Ascending aorta (tissue), 2 donors: ENCODE results near the gene SLC46A1. TPM values are rescaled to one million over a fixed set of nuclear protein-coding genes. Genes with fewer than 3 reads are reported as not detected.
"Not testable (repeated sequence)": the region's sequence is repeated elsewhere in the genome, so short reads cannot be mapped to it uniquely, and the experiment has no call there.

ENCODE experiments used
- DNase-seq, 2 donors: peaks; one replicate each; pipeline ENCODE4 v3.0.0-alpha.2; 2019; ENCODE audit warnings: low spot score in 2 of 2
- H3K27ac ChIP-seq, 2 donors: fragments of 200-600 bp; sonication (generic); one replicate each; pipeline ENCODE4 v1.5.1; 2016 to 2017; ENCODE audit warnings: mild to moderate bottlenecking in 1 of 2
- H3K27me3 ChIP-seq: fragments of 200-600 bp; sonication (generic); one replicate; pipeline ENCODE4 v1.5.1; 2017
- H3K36me3 ChIP-seq, 2 donors: fragments of 200-600 bp; sonication (generic); one replicate each; pipeline ENCODE4 v1.5.1; 2016
- H3K4me1 ChIP-seq, 2 donors: fragments of 200-600 bp; sonication (generic); one replicate each; pipeline ENCODE4 v1.5.1; 2016 to 2017; ENCODE audit warnings: mild to moderate bottlenecking in 1 of 2
- H3K4me3 ChIP-seq, 2 donors: fragments of 200-600 bp; sonication (generic); one replicate each; pipeline ENCODE4 v1.5.1; 2016 to 2017; ENCODE audit warnings: mild to moderate bottlenecking in 1 of 2
- H3K9me3 ChIP-seq, 2 donors: fragments of 200-600 bp; sonication (generic); one replicate each; pipeline ENCODE4 v1.5.1; 2016
- intact Hi-C: fragments of 100-400 bp; cut with DNase I; formaldehyde crosslinking; loops from one replicate; pipeline ENCODE4 v1.15.1; 2023
- total RNA-seq: library from RNA; depleted of rRNA; stranded (reverse); fragments of >200 nt; gene quantifications from one replicate; pipeline ENCODE4 v1.1.0, GENCODE V29; 2016
- TF ChIP-seq, protein P1 (sequence below), 3 experiments: fragments of 200-600 bp in 2 of 3; fragments of 450-650 bp in 1 of 3; sonication (generic) in 2 of 3; IDR thresholded peaks; one replicate each; pipeline ENCODE4 v1.5.1; 2016 to 2019; ENCODE audit warnings: antibody characterized with exemption in 3 of 3, mild to moderate bottlenecking in 1 of 3, moderate library complexity in 1 of 3

The SLC46A1 gene
- total RNA-seq, 1 donor from 2014 or later = 9.7 TPM

DNA sequence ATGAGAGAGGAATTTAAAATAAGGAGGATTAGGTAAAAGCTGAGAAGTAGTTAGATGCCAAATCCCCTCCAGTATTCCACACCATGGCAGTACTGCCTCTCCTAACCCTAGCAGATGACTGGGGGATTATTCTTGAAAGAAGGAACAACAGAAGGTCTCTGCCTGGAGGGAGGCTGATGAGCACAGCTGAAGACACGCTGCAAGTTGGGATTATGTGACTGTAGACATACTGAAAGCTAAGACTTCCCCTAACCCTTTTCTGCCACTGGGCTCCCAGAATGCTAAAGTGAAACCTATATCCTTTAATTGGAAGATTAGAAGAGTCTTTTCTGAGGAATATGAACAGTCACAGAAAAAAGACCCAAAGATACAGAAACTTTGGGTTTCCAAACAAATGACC, 27.7 kb upstream of the SLC46A1 start:
- H3K9me3 ChIP-seq = no peaks in the 10 kb centered on the region
- H3K27ac ChIP-seq = no peak overlapping the region
- no peaks in the 10 kb centered on the region for H3K4me1 ChIP-seq
- no peak for DNase-seq
- no peaks in the 10 kb centered on the region for H3K36me3 ChIP-seq
- intact Hi-C loops = no loop called here
- H3K27me3 ChIP-seq = no peaks in the 10 kb centered on the region
- TF ChIP-seq, protein P1, sequence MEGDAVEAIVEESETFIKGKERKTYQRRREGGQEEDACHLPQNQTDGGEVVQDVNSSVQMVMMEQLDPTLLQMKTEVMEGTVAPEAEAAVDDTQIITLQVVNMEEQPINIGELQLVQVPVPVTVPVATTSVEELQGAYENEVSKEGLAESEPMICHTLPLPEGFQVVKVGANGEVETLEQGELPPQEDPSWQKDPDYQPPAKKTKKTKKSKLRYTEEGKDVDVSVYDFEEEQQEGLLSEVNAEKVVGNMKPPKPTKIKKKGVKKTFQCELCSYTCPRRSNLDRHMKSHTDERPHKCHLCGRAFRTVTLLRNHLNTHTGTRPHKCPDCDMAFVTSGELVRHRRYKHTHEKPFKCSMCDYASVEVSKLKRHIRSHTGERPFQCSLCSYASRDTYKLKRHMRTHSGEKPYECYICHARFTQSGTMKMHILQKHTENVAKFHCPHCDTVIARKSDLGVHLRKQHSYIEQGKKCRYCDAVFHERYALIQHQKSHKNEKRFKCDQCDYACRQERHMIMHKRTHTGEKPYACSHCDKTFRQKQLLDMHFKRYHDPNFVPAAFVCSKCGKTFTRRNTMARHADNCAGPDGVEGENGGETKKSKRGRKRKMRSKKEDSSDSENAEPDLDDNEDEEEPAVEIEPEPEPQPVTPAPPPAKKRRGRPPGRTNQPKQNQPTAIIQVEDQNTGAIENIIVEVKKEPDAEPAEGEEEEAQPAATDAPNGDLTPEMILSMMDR (IDR thresholded peaks at IDR 0.05) = no peak
- H3K4me3 ChIP-seq = no peak overlapping the region

- intact Hi-C loops, H3K4me3 ChIP-seq, H3K27ac ChIP-seq, H3K27me3 ChIP-seq, H3K4me1 ChIP-seq, DNase-seq, H3K36me3 ChIP-seq, H3K9me3 ChIP-seq: not testable (repeated sequence)
These were observed 22.0 kb upstream of the SLC46A1 start for GRCh38 chr17:28427982-28428381.

DNA sequence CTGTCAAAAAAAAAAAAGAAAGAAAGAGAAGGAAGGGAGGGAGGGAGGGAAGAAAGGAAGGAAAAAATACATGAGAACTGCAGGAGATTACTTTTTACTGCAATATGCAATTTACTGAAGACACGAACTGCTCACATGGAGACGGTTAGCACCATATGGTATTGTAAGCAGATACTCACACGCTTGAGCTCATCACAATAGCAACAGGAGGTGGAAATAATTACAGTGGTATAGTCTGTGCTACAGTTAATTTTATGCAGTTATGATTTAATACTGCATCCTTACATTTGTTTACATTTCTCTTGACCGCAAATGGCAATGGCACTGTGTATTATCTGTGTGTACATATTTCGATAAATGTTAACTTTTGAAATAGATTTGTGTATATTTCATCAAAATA, 21.4 kb upstream of the SLC46A1 start:
- no peak for DNase-seq
- Histone ChIP-seq H3K36me3 (no peaks in the 10 kb centered on the region), H3K4me1 (no peaks in the 10 kb centered on the region), H3K9me3 (no peaks in the 10 kb centered on the region), H3K4me3 (no peak overlapping the region), H3K27me3 (no peaks in the 10 kb centered on the region), H3K27ac (no peak overlapping the region)
- intact Hi-C loops = no loop called here
- TF ChIP-seq, protein P1 (IDR thresholded peaks at IDR 0.05) = no peak

- TF ChIP-seq, protein P1 (IDR thresholded peaks at IDR 0.05) = peak in 1 of 3 experiments; percentile 14
- Histone ChIP-seq H3K9me3 (no peaks in the 10 kb centered on the region), H3K4me1 (no peaks in the 10 kb centered on the region), H3K27ac (no peak overlapping the region), H3K36me3 (no peaks in the 10 kb centered on the region), H3K4me3 (no peak overlapping the region), H3K27me3 (no peaks in the 10 kb centered on the region)
- intact Hi-C loops = no loop called here
- DNase-seq = no peak
These were observed 20.1 kb upstream of the SLC46A1 start for GRCh38 chr17:28426081-28426519.

GRCh38 chr17:28425206-28425605, 19.2 kb upstream of the SLC46A1 start:
- Histone ChIP-seq H3K27ac (no peak overlapping the region), H3K4me3 (no peak overlapping the region), H3K4me1 (no peaks in the 10 kb centered on the region), H3K9me3 (no peaks in the 10 kb centered on the region), H3K27me3 (no peaks in the 10 kb centered on the region), H3K36me3 (no peaks in the 10 kb centered on the region)
- intact Hi-C loops = no loop called here
- TF ChIP-seq, protein P1 (IDR thresholded peaks at IDR 0.05) = no peak
- no peak for DNase-seq

DNA sequence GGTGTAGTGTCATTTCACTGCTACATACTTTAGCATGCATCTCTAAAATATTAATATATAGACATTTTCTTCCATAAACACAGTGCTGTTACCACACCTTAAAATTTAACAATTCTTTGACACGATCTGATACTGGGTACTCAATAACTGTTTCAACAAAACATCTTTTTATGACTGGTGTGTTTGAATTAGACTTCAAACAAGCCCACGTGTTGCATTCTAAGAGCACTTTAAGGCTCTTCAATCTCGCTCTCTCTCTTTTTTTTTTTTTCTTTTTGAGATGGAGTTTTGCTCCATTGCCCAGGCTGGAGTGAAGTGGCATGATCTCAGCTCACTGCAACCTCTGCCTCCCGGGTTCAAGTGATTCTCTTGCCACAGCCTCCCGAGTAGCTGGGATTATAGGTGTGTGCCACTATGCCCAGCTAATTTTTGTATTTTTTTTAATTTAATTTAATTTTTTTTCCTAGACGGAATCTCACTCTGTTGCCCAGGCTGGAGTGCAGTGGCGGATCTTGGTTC, 15.8 kb upstream of the SLC46A1 start:
- H3K27me3 ChIP-seq = no peaks in the 10 kb centered on the region
- no peaks in the 10 kb centered on the region for H3K36me3 ChIP-seq
- no peaks in the 10 kb centered on the region for H3K4me1 ChIP-seq
- TF ChIP-seq, protein P1 (IDR thresholded peaks at IDR 0.05) = no peak
- H3K4me3 ChIP-seq = no peak overlapping the region
- intact Hi-C loops = no loop called here
- H3K9me3 ChIP-seq = no peaks in the 10 kb centered on the region
- DNase-seq = no peak
- H3K27ac ChIP-seq = no peak overlapping the region
